Thyroid gland (tissue), 4 donors: Measurements from ENCODE around the gene HIVEP1.

Experiments used
- POLR2A ChIP-seq, 2 donors: fragments of 450-650 bp; IDR thresholded peaks; one replicate each; pipeline ENCODE4 v1.6.1; 2017; ENCODE audit warnings: antibody characterized with exemption in 2 of 2, mild to moderate bottlenecking in 2 of 2, moderate library complexity in 1 of 2
- TF ChIP-seq, protein P1 (sequence below), 6 experiments: fragments of 200-600 bp in 3 of 6; fragments of 450-650 bp in 3 of 6; sonication (generic) in 3 of 6; IDR thresholded peaks; one replicate each; pipeline ENCODE4 v1.5.1; 2016 to 2019; ENCODE audit warnings: antibody characterized with exemption in 6 of 6, mild to moderate bottlenecking in 2 of 6, inconsistent platforms in 1 of 6, moderate library complexity in 1 of 6

DNA sequence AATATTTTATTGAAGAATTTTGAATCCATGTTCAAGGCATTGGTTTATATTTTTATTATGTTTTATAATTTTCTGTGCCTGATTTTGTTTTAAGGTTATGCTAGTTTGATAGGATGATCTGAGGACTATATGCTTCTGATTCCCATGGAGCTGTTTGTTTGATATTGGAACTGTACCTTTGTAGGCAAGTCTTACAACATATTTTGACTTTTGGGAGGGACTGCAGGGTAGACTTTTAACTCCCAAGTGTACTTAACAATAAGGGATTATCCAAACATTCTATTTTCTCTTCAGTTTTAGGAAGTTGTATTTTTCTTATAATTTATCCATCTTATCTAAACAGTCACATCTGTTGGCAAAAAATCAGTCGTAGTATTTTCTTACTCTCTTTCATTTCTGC is 82.6 kb downstream of the HIVEP1 start:
- TF ChIP-seq, protein P1, sequence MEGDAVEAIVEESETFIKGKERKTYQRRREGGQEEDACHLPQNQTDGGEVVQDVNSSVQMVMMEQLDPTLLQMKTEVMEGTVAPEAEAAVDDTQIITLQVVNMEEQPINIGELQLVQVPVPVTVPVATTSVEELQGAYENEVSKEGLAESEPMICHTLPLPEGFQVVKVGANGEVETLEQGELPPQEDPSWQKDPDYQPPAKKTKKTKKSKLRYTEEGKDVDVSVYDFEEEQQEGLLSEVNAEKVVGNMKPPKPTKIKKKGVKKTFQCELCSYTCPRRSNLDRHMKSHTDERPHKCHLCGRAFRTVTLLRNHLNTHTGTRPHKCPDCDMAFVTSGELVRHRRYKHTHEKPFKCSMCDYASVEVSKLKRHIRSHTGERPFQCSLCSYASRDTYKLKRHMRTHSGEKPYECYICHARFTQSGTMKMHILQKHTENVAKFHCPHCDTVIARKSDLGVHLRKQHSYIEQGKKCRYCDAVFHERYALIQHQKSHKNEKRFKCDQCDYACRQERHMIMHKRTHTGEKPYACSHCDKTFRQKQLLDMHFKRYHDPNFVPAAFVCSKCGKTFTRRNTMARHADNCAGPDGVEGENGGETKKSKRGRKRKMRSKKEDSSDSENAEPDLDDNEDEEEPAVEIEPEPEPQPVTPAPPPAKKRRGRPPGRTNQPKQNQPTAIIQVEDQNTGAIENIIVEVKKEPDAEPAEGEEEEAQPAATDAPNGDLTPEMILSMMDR (IDR thresholded peaks at IDR 0.05), result no peak
- no peak for TF ChIP-seq POLR2A (IDR thresholded peaks at IDR 0.05)
